A549 (cell line): ENCODE data around the gene CALCB. TPM values are rescaled to one million over a fixed set of nuclear protein-coding genes. Genes with fewer than 3 reads are reported as not detected.
"Not testable (repeated sequence)": the region's sequence is repeated elsewhere in the genome, so short reads cannot be mapped to it uniquely, and the experiment has no call there.

Source experiments
- ATAC-seq, 2 experiments: fragments of 200-7000 bp in 1 of 2; fragments of >200 bp in 1 of 2; cut with Nextera tagmentation in 1 of 2; cut with Tn5 transposase in 1 of 2; 3 replicates each; pipeline versions ENCODE4 v1.8.0 to v1.9.1; 2018 to 2020; ENCODE audit warnings: mild to moderate bottlenecking in 1 of 2, moderate library complexity in 1 of 2
- CTCF ChIA-PET: fragments of 300-600 bp; sonication (Branson Sonifier 250); formaldehyde crosslinking; extraction: SDS; loops from one replicate; lab custom pipeline; 2021; ENCODE audit warnings: antibody characterized with exemption, inconsistent platforms; lab: Yijun Ruan, JAX
- POLR2A ChIA-PET: fragments of 350-600 bp; formaldehyde crosslinking; extraction: SDS; loops from one replicate; lab custom pipeline; 2021; ENCODE audit warnings: antibody characterized with exemption, inconsistent platforms; lab: Yijun Ruan, JAX
- DNase-seq, 2 experiments: peaks; one replicate each; pipeline versions ENCODE4 v3.0.0 to v3.0.0-alpha.2; 2011 to 2016; ENCODE audit warnings: low read depth in 1 of 2, low spot score in 1 of 2
- FAIRE-seq: peaks from 2 replicates; lab custom pipeline; 2011; peaks lifted over from hg19 to GRCh38; lab: Jason Lieb, UNC
- H3K27ac ChIP-seq, 2 experiments: fragments of >200 bp; sonication (Bioruptor Twin); formaldehyde crosslinking; 3 replicates each; pipeline ENCODE4 v1.5.1; 2016 to 2017
- H3K4me1 ChIP-seq: fragments of >200 bp; sonication (Bioruptor Twin); formaldehyde crosslinking; 3 replicates; pipeline ENCODE4 v1.6.1; 2016
- H3K4me2 ChIP-seq: fragments of >200 bp; sonication (Bioruptor Twin); formaldehyde crosslinking; 3 replicates; pipeline ENCODE4 v1.6.1; 2016
- H3K4me3 ChIP-seq: fragments of >200 bp; sonication (Bioruptor Twin); formaldehyde crosslinking; 3 replicates; pipeline ENCODE4 v1.5.1; 2016
- H3K9me3 ChIP-seq: fragments of >200 bp; sonication (Bioruptor Twin); formaldehyde crosslinking; 3 replicates; pipeline ENCODE4 v1.6.1; 2016
- ATOH8 ChIP-seq: fragments of 250-450 bp; sonication (Bioruptor Pico); IDR thresholded peaks from 2 replicates; pipeline ENCODE4 v1.5.0; 2020; ENCODE audit warnings: low read depth, mild to moderate bottlenecking, moderate library complexity
- BHLHE40 ChIP-seq: IDR thresholded peaks from 2 replicates; pipeline ENCODE4 v1.6.1; 2012; ENCODE audit warnings: low read depth, low read length, inconsistent platforms
- CBX2 ChIP-seq: fragments of 200-600 bp; sonication (generic); IDR thresholded peaks from 2 replicates; pipeline ENCODE4 v1.6.1; 2016; ENCODE audit warnings: low read depth, mild to moderate bottlenecking, borderline replicate concordance
- CEBPB ChIP-seq, 2 experiments: fragments of >200 bp in 1 of 2; sonication (Bioruptor Twin) in 1 of 2; formaldehyde crosslinking in 1 of 2; IDR thresholded peaks; 2 replicates each; pipeline ENCODE4 v1.6.1; 2012 to 2016
- CHD4 ChIP-seq: fragments of 200-600 bp; sonication (generic); IDR thresholded peaks from 2 replicates; pipeline ENCODE4 v1.6.1; 2016; ENCODE audit warnings: antibody characterized with exemption, mild to moderate bottlenecking, borderline replicate concordance
- CTCF ChIP-seq: fragments of >200 bp; sonication (Bioruptor Twin); formaldehyde crosslinking; IDR thresholded peaks from 3 replicates; pipeline ENCODE4 v1.5.1; 2016
- ESRRA ChIP-seq: fragments of 150-350 bp; IDR thresholded peaks from 2 replicates; pipeline ENCODE4 v1.6.1; 2014; ENCODE audit warnings: mild to moderate bottlenecking, low read length, borderline replicate concordance
- FOSL2 ChIP-seq, 2 experiments: fragments of 450-650 bp in 1 of 2; fragments of >200 bp in 1 of 2; sonication (Bioruptor Twin) in 1 of 2; formaldehyde crosslinking; IDR thresholded peaks; 2 replicates each; pipeline versions ENCODE4 v1.5.0 to v1.6.1; 2016 to 2020; ENCODE audit warnings: mild to moderate bottlenecking in 1 of 2, moderate library complexity in 1 of 2
- JUN ChIP-seq, 2 experiments: fragments of >200 bp; sonication (Bioruptor Twin); formaldehyde crosslinking; IDR thresholded peaks; 2 replicates in 1 of 2; 3 replicates in 1 of 2; pipeline ENCODE4 v1.6.1; 2016 to 2017
- JUNB ChIP-seq: fragments of >200 bp; sonication (Bioruptor Twin); formaldehyde crosslinking; IDR thresholded peaks from 2 replicates; pipeline ENCODE4 v1.6.1; 2016
- KDM5A ChIP-seq: fragments of 200-600 bp; sonication (generic); IDR thresholded peaks from 2 replicates; pipeline ENCODE4 v1.6.1; 2016; ENCODE audit warnings: antibody characterized with exemption, mild to moderate bottlenecking
- NR3C1 ChIP-seq: fragments of >200 bp; sonication (Bioruptor Twin); formaldehyde crosslinking; IDR thresholded peaks from 3 replicates; pipeline ENCODE4 v1.6.1; 2017
- RAD21 ChIP-seq, 2 experiments: fragments of >200 bp in 1 of 2; sonication (Bioruptor Twin) in 1 of 2; formaldehyde crosslinking in 1 of 2; IDR thresholded peaks in 1 of 2; conservative IDR thresholded peaks in 1 of 2; 2 replicates in 1 of 2; 3 replicates in 1 of 2; pipeline ENCODE4 v1.6.1; 2012 to 2018; ENCODE audit warnings: inconsistent platforms in 1 of 2
- RNF2 ChIP-seq: fragments of 200-600 bp; sonication (generic); IDR thresholded peaks from 2 replicates; pipeline ENCODE4 v1.6.1; 2016; ENCODE audit warnings: low read depth, mild to moderate bottlenecking, antibody characterized with exemption, moderate library complexity, borderline replicate concordance
- SREBF2 ChIP-seq: fragments of 450-650 bp; IDR thresholded peaks from 2 replicates; pipeline ENCODE4 v1.6.1; 2014; ENCODE audit warnings: mild to moderate bottlenecking, moderate library complexity
- ZFP36 ChIP-seq: fragments of 450-650 bp; IDR thresholded peaks from 2 replicates; pipeline ENCODE4 v1.6.1; 2014; ENCODE audit warnings: borderline replicate concordance; ENCODE audit not compliant: partially characterized antibody
- ZSCAN20 ChIP-seq: fragments of 250-450 bp; sonication (Bioruptor Pico); IDR thresholded peaks from 2 replicates; pipeline ENCODE4 v1.8.0; 2022; ENCODE audit warnings: mild to moderate bottlenecking, moderate library complexity
- WGBS: methylation state at CpG from one replicate; pipeline ENCODE4 v1.1.6; 2017; ENCODE audit errors: missing lambda C conversion rate; 5-methylcytosine and 5-hydroxymethylcytosine counted together
- polyA minus RNA-seq: library from RNA; depleted of rRNA, polyadenylated mRNA; stranded (reverse); fragments of >200 nt; gene quantifications from 2 replicates; pipeline ENCODE4 v1.2.3, GENCODE V29; 2011; rRNA and poly(A)+ RNA removed
- polyA plus RNA-seq, 4 experiments: library from polyadenylated mRNA; depleted of rRNA in 3 of 4; stranded (reverse); fragments of >200 nt; fragmentation: RNase III in 1 of 4; extraction: RNeasy Plus Mini Kit Qiagen cat#74134 plus additional on column Dnase treatment in 1 of 4; gene quantifications; 2 replicates in 3 of 4; 3 replicates in 1 of 4; pipeline ENCODE4 v1.2.3, GENCODE V29; 2011 to 2017

CALCB gene
- polyA plus RNA-seq (2011; rRNA removed) (0.38 and 0.39 TPM in 2 replicates), polyA plus RNA-seq (2017; fragmentation: RNase III; extraction: RNeasy Plus Mini Kit Qiagen cat#74134 plus additional on column Dnase treatment) (0.08 TPM in 1 of 3 replicates, not detected in the others), polyA minus RNA-seq (0.19 TPM in 1 of 2 replicates, not detected in the other)
- polyA plus RNA-seq (2012; cell fraction: cytosol; rRNA removed): 0.03 and 0.06 TPM in 2 replicates
- polyA plus RNA-seq (2012; cell fraction: nucleus; rRNA removed): 0.02 TPM in 1 of 2 replicates, not detected in the other

- Histone ChIP-seq H3K4me3 (peak within 1 kb of the TSS; percentile 49), H3K4me1 (peaks cover 17% of the 10 kb centered on the region), H3K4me2 (peak within 1 kb of the TSS; percentile 99), H3K9me3 (no peaks in the 10 kb centered on the region), H3K27ac (peak within 1 kb of the TSS in 1 of 2 experiments; percentile 70; a peak in 3 of 6 replicates)
- 15% methylated on average over 12 of the region's 60 CpGs for WGBS
- POLR2A ChIA-PET: no interaction called here
- FAIRE-seq (no peak), DNase-seq (peak in 1 of 2 experiments; percentile 8), ATAC-seq (peak; percentile 52 to 61)
- TF ChIP-seq CEBPB (IDR thresholded peaks at IDR 0.05) (peak; percentile 78 to 83), ATOH8 (no peak)
- CTCF ChIA-PET: interaction anchor here (0.9 to 5.1 kb wide), 26 partner anchors 12 to 451 kb away, joined by 3 to 129 read pairs (median 8); no protein-coding TSS in a partner anchor
These were observed at the start of gene CALCB for GRCh38 chr11:15073361-15074205. Gene CALCB (plus strand): TSS chr11:15073593. CDS start chr11:15074719, 1,126 bp downstream.

GRCh38 chr11:15027011-15027410, 46.4 kb upstream of the CALCB start:
- 0% methylated on average over 3 of the region's 3 CpGs for whole genome bisulfite sequencing
- Histone ChIP-seq H3K4me2 (no peak overlapping the region), H3K4me3 (no peak overlapping the region), H3K4me1 (no peaks in the 10 kb centered on the region), H3K9me3 (no peaks in the 10 kb centered on the region)
- no peak for DNase-seq
- no peak for ATAC-seq
- no peak for FAIRE-seq
- CTCF ChIA-PET: interaction anchor here (1.2 kb wide), 1 partner anchor 48 kb away, joined by 3 read pairs; no protein-coding TSS in a partner anchor
- POLR2A ChIA-PET: no interaction called here
- TF ChIP-seq FOSL2 (IDR thresholded peaks at IDR 0.05) (no peak), FOSL2 (CRISPR knock-in tag; IDR thresholded peaks at IDR 0.05) (no peak), JUNB (no peak), CEBPB (IDR thresholded peaks at IDR 0.05) (no peak)
- TF ChIP-seq, all 56 proteins: peak for 0
- no peak overlapping the region for H3K27ac ChIP-seq

- DNase-seq (no peak), ATAC-seq (no peak), FAIRE-seq (no peak)
- ChIA-PET CTCF (interaction anchor here (0.8 to 1.2 kb wide), 2 partner anchors 47 to 120 kb away, joined by 3 to 5 read pairs; no protein-coding TSS in a partner anchor), POLR2A (no interaction called here)
- Histone ChIP-seq H3K4me1 (no peaks in the 10 kb centered on the region), H3K4me2 (no peak overlapping the region), H3K27ac (no peak overlapping the region), H3K4me3 (no peak overlapping the region), H3K9me3 (no peaks in the 10 kb centered on the region)
- WGBS: 0% methylated on average over 2 of the region's 2 CpGs
- TF ChIP-seq RNF2 (no peak), ATOH8 (no peak)
These were observed 45.4 kb upstream of the CALCB start for GRCh38 chr11:15027956-15028355.

- Histone ChIP-seq H3K9me3 (no peaks in the 10 kb centered on the region), H3K4me3 (no peak overlapping the region), H3K4me1 (no peaks in the 10 kb centered on the region), H3K27ac (no peak overlapping the region), H3K4me2 (no peak overlapping the region)
- FAIRE-seq (no peak), ATAC-seq (no peak), DNase-seq (no peak)
- TF ChIP-seq JUN (IDR thresholded peaks at IDR 0.05) (no peak), CBX2 (no peak), SREBF2 (no peak), CHD4 (no peak), NR3C1 (no peak), RAD21 (conservative IDR thresholded peaks at IDR 0.05 in 1 of 2, IDR thresholded peaks at IDR 0.05 in 1 of 2) (no peak), BHLHE40 (no peak), ZSCAN20 (CRISPR knock-in tag) (no peak), ATOH8 (no peak), CTCF (no peak), FOSL2 (IDR thresholded peaks at IDR 0.05) (no peak), FOSL2 (CRISPR knock-in tag; IDR thresholded peaks at IDR 0.05) (no peak), KDM5A (no peak), ZFP36 (no peak), ESRRA (no peak)
- ChIA-PET CTCF (interaction anchor here (0.8 to 1.2 kb wide), 2 partner anchors 47 to 120 kb away, joined by 3 to 5 read pairs; no protein-coding TSS in a partner anchor), POLR2A (no interaction called here)
These were observed 45.0 kb upstream of the CALCB start for GRCh38 chr11:15028379-15028778.

- 2% methylated on average over 4 of the region's 4 CpGs for WGBS
- H3K4me2 ChIP-seq, H3K4me1 ChIP-seq, ATAC-seq, POLR2A ChIA-PET, FAIRE-seq, H3K9me3 ChIP-seq, H3K27ac ChIP-seq, DNase-seq, H3K4me3 ChIP-seq: not testable (repeated sequence)
- CTCF ChIA-PET: interaction anchor here (1.4 kb wide), 1 partner anchor 43 kb away, joined by 8 read pairs; no protein-coding TSS in a partner anchor
These were observed 41.4 kb upstream of the CALCB start for GRCh38 chr11:15031945-15032344.
